Measurements from ENCODE around the gene CFAP210. TPM values are rescaled to one million over a fixed set of nuclear protein-coding genes. Genes with fewer than 3 reads are reported as not detected.

CFAP210 gene
- total RNA-seq, 1 donor from 2014 or later: not detected

DNA sequence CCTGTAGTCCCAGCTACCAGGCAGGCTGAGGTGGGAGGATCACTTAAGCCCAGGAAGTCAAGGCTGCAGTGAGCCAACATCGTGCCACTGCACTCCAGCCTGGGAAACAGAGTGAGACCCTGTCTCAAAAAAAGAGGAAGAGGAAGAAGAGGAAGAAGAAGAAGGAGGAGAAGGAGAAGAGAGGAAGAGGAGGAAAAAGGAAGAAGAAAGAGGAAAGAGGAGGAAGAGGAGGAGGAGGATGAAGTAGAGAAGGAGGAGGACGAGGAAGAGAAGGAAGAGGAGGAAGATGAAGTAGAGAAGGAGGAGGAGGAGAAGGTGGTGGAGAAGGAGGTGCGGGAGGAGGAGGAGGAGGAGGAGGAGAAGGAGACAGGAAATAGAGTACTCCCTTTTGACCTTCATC lies 38.0 kb downstream of the CFAP210 start:
- TF ChIP-seq CTCF (IDR thresholded peaks at IDR 0.05): no peak
- H3K27ac ChIP-seq: no peak overlapping the region
- H3K36me3 ChIP-seq: no peaks in the 10 kb centered on the region
- no peak overlapping the region for H3K4me3 ChIP-seq
- H3K27me3 ChIP-seq: no peaks in the 10 kb centered on the region
- H3K9me3 ChIP-seq: no peaks in the 10 kb centered on the region
- H3K4me1 ChIP-seq: no peaks in the 10 kb centered on the region
- no peak for DNase-seq (ENCODE audit: low spot score in 2 of 2)
- intact Hi-C loops (cut with DNase I): no loop called here

- TF ChIP-seq CTCF (IDR thresholded peaks at IDR 0.05): no peak
- Histone ChIP-seq H3K4me1 (no peaks in the 10 kb centered on the region), H3K27ac (no peak overlapping the region), H3K27me3 (no peaks in the 10 kb centered on the region), H3K4me3 (no peak overlapping the region), H3K9me3 (no peaks in the 10 kb centered on the region), H3K36me3 (no peaks in the 10 kb centered on the region)
- intact Hi-C loops (cut with DNase I): no loop called here
- DNase-seq (ENCODE audit: low spot score in 2 of 2): no peak
Measured at GRCh38 chr2:169653636-169654035, 40.6 kb downstream of the CFAP210 start.

DNA sequence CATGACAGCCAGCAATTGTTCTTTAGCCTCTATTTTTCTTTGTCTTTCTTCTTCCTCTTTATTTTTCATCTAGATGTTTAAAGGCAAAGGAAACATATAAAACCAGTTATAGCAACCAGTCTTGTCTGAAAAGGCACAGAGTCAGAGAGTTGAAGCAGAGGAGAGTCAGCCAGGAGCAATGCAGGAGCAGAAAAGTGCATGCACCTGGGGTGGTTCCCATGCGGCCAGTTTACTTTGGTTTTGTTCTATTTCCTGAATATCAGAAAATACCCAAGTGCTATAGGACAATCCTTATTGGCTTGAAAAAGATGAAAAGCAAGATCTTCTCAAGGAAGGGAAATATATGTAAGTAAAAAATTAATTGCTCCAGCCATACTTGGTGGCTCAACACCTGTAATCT lies 44.9 kb downstream of the CFAP210 start:
- Histone ChIP-seq H3K27me3 (no peaks in the 10 kb centered on the region), H3K36me3 (no peaks in the 10 kb centered on the region), H3K4me1 (no peaks in the 10 kb centered on the region), H3K27ac (no peak overlapping the region), H3K9me3 (no peaks in the 10 kb centered on the region), H3K4me3 (no peak overlapping the region)
- DNase-seq (ENCODE audit: low spot score in 2 of 2): no peak
- TF ChIP-seq CTCF (IDR thresholded peaks at IDR 0.05): no peak
- intact Hi-C loops (cut with DNase I): no loop called here

DNA sequence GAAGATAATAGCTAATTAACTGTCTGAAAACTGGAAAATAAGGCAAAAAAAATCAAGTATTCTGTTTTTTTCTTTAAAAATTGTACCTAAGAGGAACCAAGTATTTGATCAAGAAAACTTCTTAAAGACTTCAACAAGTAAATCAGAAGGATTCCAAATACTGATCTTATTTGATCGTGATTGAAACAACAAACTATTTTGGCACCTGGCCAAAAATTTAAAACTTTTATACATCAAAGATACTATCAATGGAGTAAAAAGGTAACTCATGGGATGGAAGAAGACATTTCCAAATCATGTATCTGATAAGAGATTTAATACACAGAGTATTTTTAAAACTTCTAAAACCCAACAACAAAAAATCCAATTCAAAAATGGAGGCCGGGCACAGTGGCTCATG lies 46.7 kb downstream of the CFAP210 start:
- intact Hi-C loops (cut with DNase I): no loop called here
- no peaks in the 10 kb centered on the region for H3K27me3 ChIP-seq
- no peak overlapping the region for H3K27ac ChIP-seq
- H3K9me3 ChIP-seq: no peaks in the 10 kb centered on the region
- H3K36me3 ChIP-seq: no peaks in the 10 kb centered on the region
- H3K4me3 ChIP-seq: no peak overlapping the region
- DNase-seq (ENCODE audit: low spot score in 2 of 2): no peak
- no peak for TF ChIP-seq CTCF (IDR thresholded peaks at IDR 0.05)
- no peaks in the 10 kb centered on the region for H3K4me1 ChIP-seq

DNA sequence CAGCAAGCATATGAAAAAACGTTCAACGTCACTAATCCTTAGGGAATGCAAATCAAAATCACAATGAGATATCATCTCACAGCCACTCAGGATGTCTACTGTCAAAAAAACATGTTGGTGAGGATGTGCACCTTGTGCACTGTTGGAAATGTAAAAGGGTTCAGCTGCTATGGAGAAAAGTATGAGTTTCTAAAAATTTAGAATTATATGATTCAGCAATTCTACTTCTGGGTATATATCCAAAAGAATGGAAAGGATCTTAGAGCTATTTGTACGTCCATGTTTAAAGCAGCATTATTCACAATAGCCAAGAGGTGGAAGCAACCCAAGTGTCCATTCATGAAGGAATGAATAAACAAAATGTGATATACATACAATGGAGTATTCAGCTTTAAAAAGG lies 50.0 kb downstream of the CFAP210 start:
- Histone ChIP-seq H3K36me3 (no peaks in the 10 kb centered on the region), H3K9me3 (no peaks in the 10 kb centered on the region), H3K27me3 (no peaks in the 10 kb centered on the region), H3K4me1 (no peaks in the 10 kb centered on the region), H3K27ac (no peak overlapping the region), H3K4me3 (no peak overlapping the region)
- DNase-seq (ENCODE audit: low spot score in 2 of 2): no peak
- intact Hi-C loops (cut with DNase I): no loop called here
- TF ChIP-seq CTCF (IDR thresholded peaks at IDR 0.05): no peak

DNA sequence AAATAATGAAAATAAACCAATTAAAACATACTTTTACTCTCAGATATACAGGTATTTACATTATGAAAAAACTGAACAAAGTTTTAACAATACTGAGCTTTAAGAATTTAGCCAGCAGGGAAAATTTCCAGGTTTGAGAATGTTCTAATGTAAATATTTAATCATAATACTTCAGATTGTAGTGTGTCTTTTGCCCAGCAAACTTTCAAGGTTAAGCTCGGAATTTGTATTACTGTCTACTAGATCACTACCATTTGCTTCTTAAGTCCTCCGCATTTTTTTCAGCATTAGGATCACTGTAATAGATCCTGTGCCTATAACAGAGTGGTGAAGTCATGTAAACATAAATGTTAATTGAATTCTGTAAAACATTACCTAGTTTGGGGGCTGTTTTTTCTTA lies 52.7 kb downstream of the CFAP210 start:
- H3K4me3 ChIP-seq: no peak overlapping the region
- peaks cover 15 to 24% of the 10 kb centered on the region in 2 donors for H3K36me3 ChIP-seq
- no peak overlapping the region for H3K27ac ChIP-seq
- no peaks in the 10 kb centered on the region for H3K27me3 ChIP-seq
- no peak for TF ChIP-seq CTCF (IDR thresholded peaks at IDR 0.05)
- H3K9me3 ChIP-seq: no peaks in the 10 kb centered on the region
- no peak for DNase-seq (ENCODE audit: low spot score in 2 of 2)
- no peaks in the 10 kb centered on the region for H3K4me1 ChIP-seq
- intact Hi-C loops (cut with DNase I): no loop called here
